CD4-positive, alpha-beta T cell treated with Interleukin-17A for 1 hour (primary cell): ENCODE data around the gene SAMD1.

Source experiments
- DNase-seq: peaks from one replicate; pipeline ENCODE4 v3.0.0-alpha.2; 2020

The SAMD1 gene

GRCh38 chr19:14088634-14089411, 1.7 kb downstream of the SAMD1 start:
- no peak for DNase-seq

- no peak for DNase-seq
Observed at GRCh38 chr19:14086098-14086497, 4.5 kb downstream of the SAMD1 start.

GRCh38 chr19:14085309-14085995, 5.1 kb downstream of the SAMD1 start, which contains the start of gene C19orf67:
Gene C19orf67, minus strand, starts transcription at chr19:14085783. Its CDS starts 156 bp downstream, at chr19:14085627.
- DNase-seq, result no peak

GRCh38 chr19:14082675-14082960, 7.9 kb downstream of the SAMD1 start:
- no peak for DNase-seq

GRCh38 chr19:14081797-14082674, 8.5 kb downstream of the SAMD1 start:
- peak; percentile 62 for DNase-seq

GRCh38 chr19:14080887-14081796, 9.4 kb downstream of the SAMD1 start:
- peak; percentile 100 for DNase-seq

- no peak for DNase-seq
Observed at GRCh38 chr19:14078411-14078810, 12.1 kb downstream of the SAMD1 start.

- peak; percentile 22 for DNase-seq
Observed at GRCh38 chr19:14073925-14074838, 16.4 kb downstream of the SAMD1 start.

GRCh38 chr19:14073261-14073924, 17.2 kb downstream of the SAMD1 start:
- peak; percentile 78 for DNase-seq

GRCh38 chr19:14072535-14073260, 17.9 kb downstream of the SAMD1 start, which contains the start of gene MISP3:
Gene MISP3, plus strand, starts transcription at chr19:14072786. Its CDS starts 524 bp downstream, at chr19:14073310.
- peak; percentile 42 for DNase-seq

GRCh38 chr19:14070268-14071050, 20.1 kb downstream of the SAMD1 start:
- no peak for DNase-seq

- DNase-seq, result no peak
Observed at GRCh38 chr19:14066134-14066533, 24.4 kb downstream of the SAMD1 start.

GRCh38 chr19:14063105-14063504, 27.4 kb downstream of the SAMD1 start:
- no peak for DNase-seq

- no peak for DNase-seq
Observed at GRCh38 chr19:14062558-14062855, 28.0 kb downstream of the SAMD1 start.

GRCh38 chr19:14061751-14062557, 28.6 kb downstream of the SAMD1 start, which contains the start of gene PALM3:
Gene PALM3, minus strand, starts transcription at chr19:14062076. Its CDS starts 96 bp downstream, at chr19:14061980.
- DNase-seq, result no peak

- no peak for DNase-seq
Observed at GRCh38 chr19:14061081-14061749, 29.3 kb downstream of the SAMD1 start.

GRCh38 chr19:14059652-14060155, 30.8 kb downstream of the SAMD1 start:
- no peak for DNase-seq
